HG02852 (cell line): ENCODE measurements around the gene CDCA4.

Experiments
- ATAC-seq: cut with Tn5 transposase; IDR thresholded peaks from one replicate; pipeline ENCODE4 v1.9.1; 2021; ENCODE audit warnings: mild to moderate bottlenecking, moderate library complexity; ENCODE audit not compliant: unreplicated experiment

CDCA4 gene

GRCh38 chr14:104965561-104966231, 55.2 kb downstream of the CDCA4 start:
- ATAC-seq = no peak

- ATAC-seq = no peak
Measured at GRCh38 chr14:104964546-104964945, 56.3 kb downstream of the CDCA4 start.
